GM12878 (cell line): ENCODE measurements around the gene CDC42SE1. TPM values are rescaled to one million over a fixed set of nuclear protein-coding genes. Genes with fewer than 3 reads are reported as not detected.

Experiments used
- ATAC-seq: fragments of 200-7000 bp; cut with Tn5 transposase; 3 replicates; pipeline ENCODE4 v1.9.1; 2020; ENCODE audit warnings: mild to moderate bottlenecking, moderate library complexity
- BruUV-seq: library from RNA; stranded (reverse); fragments of 400-500 nt; replicated peaks from 2 replicates; lab custom pipeline; 2021; lab: Mats Ljungman, UMichigan
- CTCF ChIA-PET: fragments of 300-600 bp; sonication (Branson Sonifier 250); formaldehyde crosslinking; extraction: SDS; loops from one replicate; lab custom pipeline; 2021; ENCODE audit warnings: inconsistent platforms; lab: Yijun Ruan, JAX
- POLR2A ChIA-PET: fragments of 350-600 bp; formaldehyde crosslinking; extraction: SDS; loops from one replicate; lab custom pipeline; 2021; ENCODE audit warnings: inconsistent platforms; lab: Charles Lee
- RAD21 ChIA-PET: fragments of 300-600 bp; sonication (Branson Sonifier 250); formaldehyde crosslinking; loops from one replicate; lab custom pipeline; 2023; ENCODE audit warnings: antibody characterized with exemption; ENCODE audit not compliant: unreplicated experiment; lab: Charles Lee
- SMC1A ChIA-PET: fragments of 300-600 bp; sonication (Branson Sonifier 250); formaldehyde crosslinking; loops from one replicate; lab custom pipeline; 2023; ENCODE audit not compliant: unreplicated experiment, uncharacterized antibody; lab: Charles Lee
- DNase-seq: peaks from one replicate; pipeline ENCODE4 v3.0.0-alpha.2; 2011; ENCODE audit warnings: low read depth, low spot score
- FAIRE-seq: peaks from 3 replicates; lab custom pipeline; 2011; peaks lifted over from hg19 to GRCh38; lab: Jason Lieb, UNC
- H2AFZ ChIP-seq: 2 replicates; pipeline ENCODE4 v1.6.0; 2011; ENCODE audit warnings: low read depth, low read length, control low read depth; ENCODE audit not compliant: control insufficient read depth
- H3K27ac ChIP-seq: 2 replicates; pipeline ENCODE4 v1.5.1; 2011; ENCODE audit warnings: control low read depth; ENCODE audit not compliant: control insufficient read depth, insufficient read depth
- H3K27me3 ChIP-seq, 2 experiments: replicated peaks in 1 of 2; 2 replicates each; pipeline versions ENCODE4 v1.6.0 to v1.6.1; 2011; ENCODE audit warnings: low read length in 1 of 2; ENCODE audit not compliant: control insufficient read depth in 2 of 2, insufficient read depth in 2 of 2
- H3K36me3 ChIP-seq, 2 experiments: 2 replicates each; pipeline ENCODE4 v1.5.1; 2011; ENCODE audit warnings: low read length in 1 of 2; ENCODE audit not compliant: control insufficient read depth in 2 of 2, insufficient read depth in 2 of 2
- H3K4me1 ChIP-seq: 2 replicates; pipeline ENCODE4 v1.6.1; 2011; ENCODE audit warnings: mild to moderate bottlenecking, low read length, moderate library complexity, mixed read lengths; ENCODE audit not compliant: control insufficient read depth, insufficient read depth
- H3K4me2 ChIP-seq: 2 replicates; pipeline ENCODE4 v1.6.0; 2011; ENCODE audit warnings: control low read depth; ENCODE audit not compliant: control insufficient read depth, insufficient read depth
- H3K4me3 ChIP-seq: fragments of 200-600 bp; sonication (generic); 2 replicates; pipeline ENCODE4 v1.5.1; 2016
- H3K79me2 ChIP-seq: 2 replicates; pipeline ENCODE4 v1.6.0; 2011; ENCODE audit warnings: low read length; ENCODE audit not compliant: control insufficient read depth, insufficient read depth
- H3K9ac ChIP-seq: 2 replicates; pipeline ENCODE4 v1.8.0; 2011; ENCODE audit warnings: low read length, control low read depth, mixed read lengths; ENCODE audit not compliant: control insufficient read depth, insufficient read depth
- H3K9me3 ChIP-seq: replicated peaks from 3 replicates; pipeline ENCODE4 v1.5.1; 2011; ENCODE audit warnings: mild to moderate bottlenecking, low read length; ENCODE audit not compliant: control insufficient read depth, insufficient read depth
- H4K20me1 ChIP-seq: 2 replicates; pipeline ENCODE4 v1.6.0; 2011; ENCODE audit not compliant: control insufficient read depth, insufficient read depth
- BRCA1 ChIP-seq: IDR thresholded peaks from 2 replicates; pipeline ENCODE4 v1.6.1; 2011; ENCODE audit warnings: low read depth, low read length, improper control_type of control experiment
- NBN ChIP-seq: fragments of 450-650 bp; IDR thresholded peaks from 2 replicates; pipeline ENCODE4 v1.6.1; 2016
- POLR2AphosphoS2 ChIP-seq: IDR thresholded peaks from 2 replicates; pipeline ENCODE4 v1.6.1; 2011; ENCODE audit warnings: low read depth, mild to moderate bottlenecking, low read length, improper control_type of control experiment, moderate library complexity
- SIX5 ChIP-seq: IDR thresholded peaks from 2 replicates; pipeline ENCODE4 v1.6.1; 2011; ENCODE audit warnings: mild to moderate bottlenecking, low read depth, low read length, moderate library complexity; ENCODE audit not compliant: severe bottlenecking
- ZNF592 ChIP-seq: fragments of 450-650 bp; IDR thresholded peaks from 2 replicates; pipeline ENCODE4 v1.6.1; 2017; ENCODE audit warnings: mild to moderate bottlenecking, moderate library complexity
- ZNF622 ChIP-seq: fragments of 450-650 bp; IDR thresholded peaks from 2 replicates; pipeline ENCODE4 v1.6.1; 2017; ENCODE audit warnings: mild to moderate bottlenecking, inconsistent platforms
- WGBS: methylation state at CpG from one replicate; pipeline ENCODE4 v1.1.6; 2016; ENCODE audit warnings: low lambda C conversion rate; ENCODE audit not compliant: insufficient replicate concordance, insufficient coverage; ENCODE audit errors: missing lambda C conversion rate; 5-methylcytosine and 5-hydroxymethylcytosine counted together
- in situ Hi-C: fragments of 300-500 bp; cut with MboI; formaldehyde crosslinking; loops from 9 replicates; pipeline ENCODE4 v1.14.3; 2018; ENCODE audit warnings: mixed read lengths
- intact Hi-C: fragments of 100-400 bp; cut with micrococcal nuclease; formaldehyde crosslinking; loops from one replicate; pipeline ENCODE4 v1.14.2; 2022; ENCODE audit not compliant: unreplicated experiment
- polyA plus RNA-seq, 11 experiments: library from polyadenylated mRNA; depleted of rRNA in 4 of 11; unstranded in 6 of 11; stranded (reverse) in 5 of 11; fragments of >200 nt; fragmentation: Nextera tagmentation in 4 of 11; fragmentation: Illumina TruSeq in 1 of 11; extraction: Ambion mirVana in 4 of 11; extraction: Trizol in 1 of 11; gene quantifications; 1 replicate in 1 of 11; 2 replicates in 10 of 11; pipeline versions ENCODE4 v1.2.1 to v1.2.3, GENCODE V29; 2011 to 2016; ENCODE audit warnings: inconsistent platforms in 2 of 11, missing spikeins in 2 of 11, low read depth in 1 of 11
- total RNA-seq, 4 experiments: library from RNA; depleted of rRNA in 3 of 4; stranded (reverse); fragments of >200 nt in 3 of 4; fragmentation: Illumina TruSeq in 1 of 4; extraction: Trizol in 1 of 4; gene quantifications; 2 replicates each; pipeline versions ENCODE4 v1.2.1 to v1.2.3, GENCODE V29; 2013 to 2021

Gene CDC42SE1
- total and polyA plus RNA-seq, 10 of the 15 experiments (the other 5 are each of a cell fraction or from before 2014, with no cell fraction given), result 35.7 to 112 (median 74.3) TPM

DNA sequence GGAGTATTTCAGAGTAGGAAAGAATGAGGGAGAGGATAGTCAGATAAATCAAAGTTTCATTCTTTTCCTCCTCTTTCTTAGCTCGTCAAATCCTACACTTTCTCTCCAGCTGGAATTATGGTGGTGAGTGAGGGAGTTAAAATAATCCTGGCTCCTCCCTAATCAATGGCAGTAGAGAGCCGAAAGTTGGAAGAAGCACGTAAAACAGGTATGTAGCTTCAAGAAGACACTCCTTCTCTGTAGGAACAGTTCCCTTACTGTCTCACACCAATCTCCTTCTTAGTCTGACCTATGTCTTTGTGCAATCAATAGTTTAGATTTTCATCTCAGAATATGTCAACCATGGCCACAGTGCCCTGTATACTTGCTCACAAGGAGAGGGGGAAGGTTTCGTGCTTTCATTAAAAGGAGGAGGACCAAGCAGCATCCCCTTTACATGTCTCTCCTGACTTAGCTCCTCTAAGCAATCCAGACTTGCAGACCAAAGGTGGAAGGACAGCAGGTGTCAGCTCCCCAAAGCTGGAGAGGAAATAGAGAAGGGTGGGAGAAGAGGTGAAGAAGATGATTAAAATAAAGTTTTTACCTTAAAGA is 53.6 kb downstream of the CDC42SE1 start:
- ATAC-seq (no peak), DNase-seq (no peak), FAIRE-seq (no peak)
- in situ Hi-C loops, result no loop called here
- peak overlapping the region; percentile 73 for H3K4me3 ChIP-seq
- peak overlapping the region; percentile 66 for H3K9ac ChIP-seq
- ChIA-PET RAD21 (interaction anchor here (1.1 to 2.1 kb wide), 9 partner anchors 10 to 184 kb away, joined by 3 to 20 read pairs (median 5); partner anchors contain the start of genes C1orf56, CERS2, TNFAIP8L2 and VPS72), SMC1A (interaction anchor here (0.7 to 3.6 kb wide), 11 partner anchors 10 to 490 kb away, joined by 3 to 34 read pairs (median 4); partner anchors contain the start of genes CDC42SE1, MLLT11 and TNFAIP8L2), POLR2A (interaction anchor here (0.5 to 1.7 kb wide), 12 partner anchors 10 to 773 kb away, joined by 3 to 7 read pairs (median 4); partner anchors contain the start of gene TNFAIP8L2), CTCF (interaction anchor here (1.0 to 16.2 kb wide), 15 partner anchors 10 to 489 kb away, joined by 3 to 252 read pairs (median 4); partner anchors contain the start of genes ANXA9, C1orf56, CERS2 and GABPB2)
- peaks cover 12% of the 10 kb centered on the region for H3K4me1 ChIP-seq
- WGBS, result 48% methylated on average over 4 of the region's 4 CpGs
- no peaks in the 10 kb centered on the region for H3K27me3 ChIP-seq
- H3K36me3 ChIP-seq, result no peaks in the 10 kb centered on the region; a peak in 1 of 4 replicates
- BruUV-seq, result TSS peak; percentile 73
- no peak for TF ChIP-seq SIX5
- TF ChIP-seq NBN, result no peak
- no peak for TF ChIP-seq ZNF622
- TF ChIP-seq BRCA1, result no peak
- no peak for TF ChIP-seq POLR2AphosphoS2
- TF ChIP-seq ZNF592, result no peak
- H3K4me2 ChIP-seq, result peak overlapping the region; percentile 100
- intact Hi-C loops, result no loop called here
- peak overlapping the region; percentile 73 for H3K27ac ChIP-seq
- no peaks in the 10 kb centered on the region for H4K20me1 ChIP-seq
- H3K9me3 ChIP-seq, result no peaks in the 10 kb centered on the region
- H2AFZ ChIP-seq, result peak overlapping the region; percentile 86
- H3K79me2 ChIP-seq, result peaks cover 16% of the 10 kb centered on the region
